GM23338 (cell line): Measurements from ENCODE around the gene TSHZ2.

ENCODE experiments used
- CREB1 ChIP-seq: fragments of 250-450 bp; sonication (Bioruptor Pico); IDR thresholded peaks from 2 replicates; pipeline ENCODE4 v1.5.0; 2020; ENCODE audit warnings: low read depth, mild to moderate bottlenecking, moderate library complexity
- EZH2 ChIP-seq: fragments of 200-600 bp; sonication (generic); IDR thresholded peaks from one replicate; pipeline ENCODE4 v1.8.0; 2017; ENCODE audit warnings: antibody characterized with exemption, mild to moderate bottlenecking, low read depth; ENCODE audit not compliant: unreplicated experiment
- EZH2phosphoT487 ChIP-seq: fragments of 200-600 bp; sonication (generic); IDR thresholded peaks from one replicate; pipeline ENCODE4 v1.8.1; 2018; ENCODE audit warnings: antibody characterized with exemption; ENCODE audit not compliant: unreplicated experiment
- POLR2AphosphoS5 ChIP-seq: IDR thresholded peaks from 2 replicates; pipeline ENCODE4 v1.6.1; 2016; ENCODE audit warnings: antibody characterized with exemption, low read depth
- STAT1 ChIP-seq: IDR thresholded peaks from one replicate; pipeline ENCODE4 v1.6.1; 2016; ENCODE audit warnings: antibody characterized with exemption; ENCODE audit not compliant: unreplicated experiment
- ZNF114 ChIP-seq: fragments of 250-450 bp; sonication (Bioruptor Pico); IDR thresholded peaks from 2 replicates; pipeline ENCODE4 v1.5.0; 2020; ENCODE audit warnings: mild to moderate bottlenecking, moderate library complexity
- TF ChIP-seq, protein P1 (sequence below), 2 experiments: fragments of 200-600 bp in 1 of 2; sonication (generic) in 1 of 2; conservative IDR thresholded peaks; 2 replicates each; pipeline versions ENCODE4 v1.5.1 to v1.6.1; 2016 to 2017; ENCODE audit warnings: antibody characterized with exemption in 2 of 2, low read depth in 2 of 2, mild to moderate bottlenecking in 2 of 2, moderate library complexity in 1 of 2
- TF ChIP-seq, protein P2 (sequence below): IDR thresholded peaks from one replicate; pipeline ENCODE4 v1.6.1; 2018; ENCODE audit warnings: antibody characterized with exemption; ENCODE audit not compliant: unreplicated experiment

GRCh38 chr20:53260591-53260990 lies 288.4 kb downstream of the TSHZ2 start:
- TF ChIP-seq, protein P1, sequence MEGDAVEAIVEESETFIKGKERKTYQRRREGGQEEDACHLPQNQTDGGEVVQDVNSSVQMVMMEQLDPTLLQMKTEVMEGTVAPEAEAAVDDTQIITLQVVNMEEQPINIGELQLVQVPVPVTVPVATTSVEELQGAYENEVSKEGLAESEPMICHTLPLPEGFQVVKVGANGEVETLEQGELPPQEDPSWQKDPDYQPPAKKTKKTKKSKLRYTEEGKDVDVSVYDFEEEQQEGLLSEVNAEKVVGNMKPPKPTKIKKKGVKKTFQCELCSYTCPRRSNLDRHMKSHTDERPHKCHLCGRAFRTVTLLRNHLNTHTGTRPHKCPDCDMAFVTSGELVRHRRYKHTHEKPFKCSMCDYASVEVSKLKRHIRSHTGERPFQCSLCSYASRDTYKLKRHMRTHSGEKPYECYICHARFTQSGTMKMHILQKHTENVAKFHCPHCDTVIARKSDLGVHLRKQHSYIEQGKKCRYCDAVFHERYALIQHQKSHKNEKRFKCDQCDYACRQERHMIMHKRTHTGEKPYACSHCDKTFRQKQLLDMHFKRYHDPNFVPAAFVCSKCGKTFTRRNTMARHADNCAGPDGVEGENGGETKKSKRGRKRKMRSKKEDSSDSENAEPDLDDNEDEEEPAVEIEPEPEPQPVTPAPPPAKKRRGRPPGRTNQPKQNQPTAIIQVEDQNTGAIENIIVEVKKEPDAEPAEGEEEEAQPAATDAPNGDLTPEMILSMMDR (conservative IDR thresholded peaks at IDR 0.05; ENCODE audit: low read depth in 2 of 2): no peak
- TF ChIP-seq EZH2: no peak
- no peak for TF ChIP-seq EZH2phosphoT487
- TF ChIP-seq, protein P2, sequence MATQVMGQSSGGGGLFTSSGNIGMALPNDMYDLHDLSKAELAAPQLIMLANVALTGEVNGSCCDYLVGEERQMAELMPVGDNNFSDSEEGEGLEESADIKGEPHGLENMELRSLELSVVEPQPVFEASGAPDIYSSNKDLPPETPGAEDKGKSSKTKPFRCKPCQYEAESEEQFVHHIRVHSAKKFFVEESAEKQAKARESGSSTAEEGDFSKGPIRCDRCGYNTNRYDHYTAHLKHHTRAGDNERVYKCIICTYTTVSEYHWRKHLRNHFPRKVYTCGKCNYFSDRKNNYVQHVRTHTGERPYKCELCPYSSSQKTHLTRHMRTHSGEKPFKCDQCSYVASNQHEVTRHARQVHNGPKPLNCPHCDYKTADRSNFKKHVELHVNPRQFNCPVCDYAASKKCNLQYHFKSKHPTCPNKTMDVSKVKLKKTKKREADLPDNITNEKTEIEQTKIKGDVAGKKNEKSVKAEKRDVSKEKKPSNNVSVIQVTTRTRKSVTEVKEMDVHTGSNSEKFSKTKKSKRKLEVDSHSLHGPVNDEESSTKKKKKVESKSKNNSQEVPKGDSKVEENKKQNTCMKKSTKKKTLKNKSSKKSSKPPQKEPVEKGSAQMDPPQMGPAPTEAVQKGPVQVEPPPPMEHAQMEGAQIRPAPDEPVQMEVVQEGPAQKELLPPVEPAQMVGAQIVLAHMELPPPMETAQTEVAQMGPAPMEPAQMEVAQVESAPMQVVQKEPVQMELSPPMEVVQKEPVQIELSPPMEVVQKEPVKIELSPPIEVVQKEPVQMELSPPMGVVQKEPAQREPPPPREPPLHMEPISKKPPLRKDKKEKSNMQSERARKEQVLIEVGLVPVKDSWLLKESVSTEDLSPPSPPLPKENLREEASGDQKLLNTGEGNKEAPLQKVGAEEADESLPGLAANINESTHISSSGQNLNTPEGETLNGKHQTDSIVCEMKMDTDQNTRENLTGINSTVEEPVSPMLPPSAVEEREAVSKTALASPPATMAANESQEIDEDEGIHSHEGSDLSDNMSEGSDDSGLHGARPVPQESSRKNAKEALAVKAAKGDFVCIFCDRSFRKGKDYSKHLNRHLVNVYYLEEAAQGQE: no peak
- TF ChIP-seq CREB1: no peak
- no peak for TF ChIP-seq STAT1
- no peak for TF ChIP-seq POLR2AphosphoS5
- TF ChIP-seq ZNF114: no peak
